Glutamatergic neuron (in vitro differentiated cells): ENCODE measurements around the gene TMEM126A. TPM values are rescaled to one million over a fixed set of nuclear protein-coding genes. Genes with fewer than 3 reads are reported as not detected.
"Not testable (repeated sequence)": the region's sequence is repeated elsewhere in the genome, so short reads cannot be mapped to it uniquely, and the experiment has no call there.

Source experiments
- DNase-seq: peaks from one replicate; pipeline ENCODE4 v3.0.0; 2022
- H3K27ac Mint-ChIP-seq: one replicate; pipeline ENCODE4 v1.8.0; 2020; ENCODE audit warnings: mild to moderate bottlenecking, mixed read lengths, inconsistent platforms; ENCODE audit not compliant: unreplicated experiment
- H3K27me3 Mint-ChIP-seq: one replicate; pipeline ENCODE4 v1.8.0; 2020; ENCODE audit warnings: mild to moderate bottlenecking, moderate library complexity, mixed read lengths, inconsistent platforms; ENCODE audit not compliant: unreplicated experiment
- H3K36me3 Mint-ChIP-seq: one replicate; pipeline ENCODE4 v1.8.0; 2020; ENCODE audit warnings: mild to moderate bottlenecking, mixed read lengths, inconsistent platforms; ENCODE audit not compliant: unreplicated experiment
- H3K4me1 Mint-ChIP-seq: one replicate; pipeline ENCODE4 v1.8.0; 2020; ENCODE audit warnings: mild to moderate bottlenecking, low read depth, mixed read lengths, inconsistent platforms; ENCODE audit not compliant: unreplicated experiment
- H3K4me3 Mint-ChIP-seq: one replicate; pipeline ENCODE4 v1.8.0; 2020; ENCODE audit warnings: mild to moderate bottlenecking, mixed read lengths, inconsistent platforms; ENCODE audit not compliant: unreplicated experiment
- H3K9me3 Mint-ChIP-seq: one replicate; pipeline ENCODE4 v1.8.0; 2020; ENCODE audit warnings: mild to moderate bottlenecking, moderate library complexity, mixed read lengths, inconsistent platforms; ENCODE audit not compliant: unreplicated experiment
- CTCF ChIP-seq: fragments of 200-600 bp; sonication (generic); IDR thresholded peaks from one replicate; pipeline ENCODE4 v1.5.0; 2021; ENCODE audit not compliant: partially characterized antibody, unreplicated experiment
- total RNA-seq: library from RNA; stranded (reverse); fragmentation: NEBNext Ultra II Directional; extraction: Animal tissue kit (Norgen Biotek cat#: 25700); gene quantifications from one replicate; pipeline ENCODE4 v1.2.1, GENCODE V29; 2021; ENCODE audit not compliant: unreplicated experiment

The TMEM126A gene
- total RNA-seq, 1 donor from 2014 or later: 19.9 TPM

- no peak for TF ChIP-seq CTCF
- Mint-ChIP-seq H3K36me3 (no peaks in the 10 kb centered on the region), H3K27me3 (peaks cover 12% of the 10 kb centered on the region), H3K4me3 (no peak overlapping the region), H3K27ac (no peak overlapping the region), H3K9me3 (peaks cover 16% of the 10 kb centered on the region), H3K4me1 (no peaks in the 10 kb centered on the region)
- no peak for DNase-seq
Measured at GRCh38 chr11:85666687-85667086, 18.9 kb downstream of the TMEM126A start.

GRCh38 chr11:85668157-85668556 is 20.4 kb downstream of the TMEM126A start:
- Mint-ChIP-seq H3K27me3 (peaks cover 10% of the 10 kb centered on the region), H3K4me1 (no peaks in the 10 kb centered on the region), H3K27ac (no peak overlapping the region), H3K4me3 (no peak overlapping the region), H3K36me3 (no peaks in the 10 kb centered on the region), H3K9me3 (peaks cover 14% of the 10 kb centered on the region)
- no peak for TF ChIP-seq CTCF
- no peak for DNase-seq

- H3K4me1 Mint-ChIP-seq, H3K27me3 Mint-ChIP-seq, H3K4me3 Mint-ChIP-seq, H3K36me3 Mint-ChIP-seq, H3K9me3 Mint-ChIP-seq, DNase-seq, H3K27ac Mint-ChIP-seq: not testable (repeated sequence)
Measured at GRCh38 chr11:85670949-85671663, 23.3 kb downstream of the TMEM126A start.

GRCh38 chr11:85672105-85672902 is 24.5 kb downstream of the TMEM126A start:
- H3K36me3 Mint-ChIP-seq: no peaks in the 10 kb centered on the region
- DNase-seq: no peak
- H3K9me3 Mint-ChIP-seq: no peaks in the 10 kb centered on the region
- TF ChIP-seq CTCF: no peak
- no peak overlapping the region for H3K27ac Mint-ChIP-seq
- peaks cover 2% of the 10 kb centered on the region for H3K27me3 Mint-ChIP-seq
- H3K4me3 Mint-ChIP-seq: no peak overlapping the region
- H3K4me1 Mint-ChIP-seq: no peaks in the 10 kb centered on the region

- DNase-seq: no peak
- Mint-ChIP-seq H3K4me3 (no peak overlapping the region), H3K4me1 (no peaks in the 10 kb centered on the region), H3K36me3 (no peaks in the 10 kb centered on the region), H3K9me3 (no peaks in the 10 kb centered on the region), H3K27me3 (peaks cover 2% of the 10 kb centered on the region), H3K27ac (no peak overlapping the region)
- TF ChIP-seq CTCF: no peak
Measured at GRCh38 chr11:85673393-85673792, 25.6 kb downstream of the TMEM126A start.
